AG08395 (cell line): ENCODE measurements around the gene USP25.

ENCODE experiments used
- DNase-seq: peaks from one replicate; pipeline ENCODE4 v3.0.0; 2012; ENCODE audit warnings: mixed read lengths, low spot score

USP25 gene

DNA sequence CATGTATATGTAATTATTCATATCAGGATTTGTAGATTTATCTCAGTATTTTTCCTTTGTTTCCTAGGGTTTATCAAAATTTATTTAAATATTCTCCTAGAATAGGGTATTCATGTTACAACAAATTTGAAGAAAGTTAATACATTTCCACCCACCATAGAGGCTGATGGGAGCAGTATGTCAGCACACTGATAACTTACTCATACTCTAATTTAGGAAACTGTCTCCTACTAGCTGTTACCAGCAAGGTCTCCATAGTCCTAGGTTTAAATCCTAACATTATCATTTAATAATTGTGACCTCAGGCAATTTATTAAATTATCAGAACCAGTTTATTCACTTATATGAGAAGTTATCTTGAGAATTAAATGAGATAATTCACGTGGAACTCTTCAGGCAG is 127.0 kb downstream of the USP25 start:
- DNase-seq: no peak

DNA sequence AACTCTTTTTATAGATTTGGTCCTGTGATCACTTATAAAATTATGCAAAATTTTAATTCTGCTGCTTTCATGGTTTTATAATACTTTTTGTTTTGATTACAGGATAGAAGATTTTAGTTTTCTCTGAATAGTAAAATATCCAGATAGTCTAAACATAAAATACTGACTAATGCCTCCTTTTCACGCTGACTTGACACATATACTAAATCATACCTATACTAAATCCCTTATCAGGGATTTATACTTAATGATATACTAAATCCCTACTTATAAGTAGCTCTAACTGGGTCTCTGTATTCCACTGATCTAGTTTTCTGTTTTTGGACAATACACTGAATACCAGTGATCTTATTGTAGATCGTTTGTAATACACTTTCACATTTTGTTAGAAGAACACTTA is 128.0 kb downstream of the USP25 start:
- DNase-seq: no peak

DNA sequence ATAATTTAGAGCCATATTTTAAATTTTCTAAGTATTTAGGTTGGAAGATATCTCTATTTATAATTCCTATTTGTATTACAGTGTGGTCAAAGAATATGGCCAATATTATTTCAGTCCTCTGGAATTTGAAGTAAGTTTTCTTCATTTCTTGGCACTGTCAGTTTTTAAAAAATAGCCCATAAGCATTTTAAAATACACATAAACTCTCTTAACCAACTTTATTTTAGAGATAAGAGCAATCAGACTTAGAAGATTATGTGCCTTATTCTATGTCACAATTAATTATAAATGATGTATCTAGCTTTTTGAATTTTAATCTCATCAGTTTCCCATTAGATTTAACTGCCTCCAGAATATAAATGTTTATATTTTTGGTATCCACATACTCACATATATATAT is 130.8 kb downstream of the USP25 start:
- no peak for DNase-seq

DNA sequence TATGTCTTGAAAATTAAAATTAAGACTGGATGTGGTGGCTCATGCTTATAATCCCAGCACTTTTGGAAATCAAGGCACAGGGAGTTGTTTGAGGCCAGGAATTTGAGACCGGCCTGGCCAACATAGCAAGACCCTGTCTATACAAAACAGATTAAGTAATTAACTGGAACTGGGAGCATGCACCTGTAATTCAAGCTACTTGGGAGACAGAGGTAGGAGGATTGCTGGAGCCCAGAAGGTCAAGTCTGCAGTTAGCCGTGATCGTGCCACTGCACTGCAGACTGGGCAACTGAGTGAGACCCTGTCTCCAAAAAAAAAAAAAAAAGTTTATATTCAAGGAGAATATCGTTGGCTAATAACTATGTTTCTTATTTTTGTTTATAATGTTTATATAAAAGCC is 139.2 kb downstream of the USP25 start:
- no peak for DNase-seq

GRCh38 chr21:15870819-15871218 is 141.0 kb downstream of the USP25 start:
- DNase-seq: no peak

DNA sequence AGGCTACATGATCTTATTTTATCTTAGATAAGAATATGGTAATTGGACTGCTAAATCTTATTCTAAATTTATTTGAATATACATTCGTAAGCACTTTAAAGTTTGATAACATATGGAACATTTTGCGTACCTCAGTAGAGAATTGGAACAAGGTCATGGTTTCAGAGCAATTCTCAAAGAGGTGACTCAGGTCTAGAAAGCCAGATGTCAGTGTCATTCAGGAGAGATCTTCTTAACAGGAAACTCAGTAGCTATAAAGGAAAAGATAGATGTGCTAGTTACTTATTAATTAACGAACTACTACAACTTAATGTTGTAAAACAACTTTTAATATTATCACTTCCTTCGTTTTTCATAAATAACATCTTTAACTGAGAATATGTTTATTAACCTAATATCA is 142.5 kb downstream of the USP25 start:
- DNase-seq: no peak

DNA sequence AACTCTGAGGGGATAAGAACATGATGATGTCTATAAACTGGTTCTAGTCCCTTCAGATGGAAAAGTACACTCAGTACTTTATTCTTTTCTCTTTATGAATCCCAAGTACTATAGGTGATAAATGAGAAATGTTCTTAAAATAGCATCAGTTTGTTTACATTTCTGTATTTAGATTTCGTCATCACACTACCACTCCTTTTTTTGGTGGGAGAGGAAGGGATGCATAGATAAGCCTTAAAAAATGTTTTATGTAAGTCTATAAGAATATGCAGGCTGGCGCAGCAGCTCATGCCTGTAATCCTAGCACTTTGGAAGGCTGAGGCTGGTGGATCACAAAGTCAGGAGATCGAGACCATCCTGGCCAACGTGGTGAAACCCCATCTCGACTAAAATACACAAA is 144.8 kb downstream of the USP25 start:
- no peak for DNase-seq

DNA sequence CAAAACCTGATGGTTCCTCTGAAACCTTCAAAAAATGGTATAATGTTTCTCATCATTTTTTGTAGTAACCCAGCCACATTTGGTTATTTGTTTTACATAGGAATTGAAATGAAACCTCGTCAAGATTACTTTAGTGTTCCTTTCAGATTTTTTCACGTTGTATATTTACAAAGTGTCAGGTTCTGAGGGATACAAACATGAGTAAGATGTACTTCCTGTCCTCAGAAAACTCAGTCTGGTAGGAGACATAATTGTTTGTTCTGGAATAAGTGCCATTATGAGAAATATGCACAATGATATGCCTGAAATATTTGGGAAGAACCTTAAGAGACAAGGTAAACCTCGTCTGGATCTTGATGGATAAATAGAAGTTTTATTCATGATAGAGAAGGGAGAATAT is 145.5 kb downstream of the USP25 start:
- DNase-seq: no peak

GRCh38 chr21:15893902-15894301 is 164.1 kb downstream of the USP25 start:
- no peak for DNase-seq

DNA sequence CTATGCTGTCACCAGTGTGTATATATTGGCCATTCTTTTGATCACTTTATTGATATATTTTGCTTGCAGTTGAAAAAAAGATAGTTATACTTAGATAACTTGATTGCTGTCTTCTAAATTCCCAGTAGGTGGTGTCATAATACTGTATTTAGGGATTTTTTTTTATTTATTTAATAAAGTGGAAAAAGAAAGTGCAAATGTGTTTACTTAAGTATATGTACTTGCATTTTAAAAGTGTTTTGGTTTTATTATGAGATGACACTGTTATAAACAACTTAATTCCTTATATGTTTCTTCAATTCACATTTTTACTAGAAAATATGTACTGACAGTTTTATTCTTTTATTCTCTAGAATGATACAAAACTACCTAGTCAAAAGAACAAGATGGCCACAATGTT is 164.8 kb downstream of the USP25 start:
- peak; percentile 7 for DNase-seq

DNA sequence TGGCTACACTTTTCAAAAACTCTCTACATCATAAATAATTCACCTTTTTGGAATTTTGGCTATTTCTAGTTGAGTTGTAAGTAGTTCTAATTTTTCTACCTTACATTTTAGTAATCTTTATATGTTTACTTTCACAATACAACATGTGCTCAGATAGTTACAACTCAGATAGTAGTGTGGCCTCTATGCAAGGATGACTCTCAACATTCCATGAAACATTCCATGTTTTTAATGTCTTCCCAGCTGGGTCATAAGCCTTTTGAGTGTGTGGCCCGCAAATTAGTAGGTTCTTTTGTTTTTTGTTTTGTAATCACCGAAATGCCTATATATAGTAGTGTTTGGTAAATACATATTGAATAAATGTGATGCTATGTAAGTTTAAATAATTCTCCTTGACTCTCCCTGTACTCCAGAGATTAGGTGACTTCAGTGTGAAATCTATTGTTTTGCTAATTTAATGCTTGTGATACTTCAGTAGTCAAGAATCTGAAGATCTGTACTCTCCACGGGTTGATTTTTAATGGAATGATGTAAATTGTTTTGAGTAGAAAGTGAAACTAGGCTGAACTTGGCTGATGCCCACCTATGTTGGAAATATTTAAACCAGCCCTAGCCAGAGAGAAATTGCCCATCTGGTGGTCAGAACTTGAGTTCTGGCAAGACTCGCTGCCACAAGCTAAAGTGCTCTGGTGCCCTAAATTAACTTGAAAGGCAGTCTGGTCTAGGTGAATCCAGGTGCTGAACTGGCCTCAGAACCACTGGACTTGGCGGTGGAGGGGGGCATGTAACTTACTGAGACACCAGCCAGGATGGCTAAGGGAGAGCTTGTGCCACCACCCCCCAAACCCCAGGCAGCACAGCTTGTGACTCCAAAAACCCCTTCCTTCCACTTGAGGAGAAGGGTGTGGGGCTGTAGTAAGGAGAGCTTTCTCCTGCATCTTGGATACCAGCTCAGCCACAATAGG is 165.6 kb downstream of the USP25 start:
- DNase-seq: no peak

- no peak for DNase-seq
Measured at GRCh38 chr21:15896501-15896900, 166.7 kb downstream of the USP25 start.

DNA sequence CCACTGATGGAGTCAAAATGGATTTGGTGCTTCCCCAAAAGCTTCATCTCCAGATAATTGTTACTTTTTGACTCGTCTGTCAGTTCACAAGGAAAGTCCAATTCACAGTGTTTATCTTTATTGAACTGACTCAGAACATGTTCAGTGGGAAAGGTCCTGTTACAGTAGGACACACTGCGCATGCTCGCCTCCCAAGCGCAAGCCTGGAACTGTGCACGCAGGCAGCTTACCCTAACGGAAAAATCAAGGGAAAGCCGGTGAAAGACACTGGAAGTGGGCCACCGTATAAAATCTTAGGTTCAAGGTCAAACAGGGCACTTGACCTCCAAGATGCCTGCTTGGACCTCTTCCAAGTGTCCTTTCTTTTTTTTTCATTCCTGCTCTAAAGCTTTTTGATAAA is 174.6 kb downstream of the USP25 start:
- DNase-seq: no peak

DNA sequence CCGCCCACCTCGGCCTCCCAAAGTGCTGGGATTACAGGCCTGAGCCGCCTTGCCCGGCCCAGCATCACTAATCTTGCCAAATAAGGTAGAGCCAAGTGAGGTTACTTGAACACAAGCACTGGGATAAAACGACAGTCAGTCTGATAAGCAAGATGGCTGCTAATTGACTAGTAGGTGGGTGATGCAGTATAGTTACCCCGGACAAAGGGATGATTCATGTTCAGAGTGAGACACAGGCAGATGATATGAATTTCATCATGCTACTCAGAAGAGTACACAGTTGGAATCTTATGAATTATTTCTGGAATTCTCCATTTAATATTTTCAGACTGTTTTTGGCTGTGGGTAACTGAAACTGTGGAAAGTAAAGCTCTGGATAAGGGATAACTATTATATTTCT is 178.4 kb downstream of the USP25 start:
- DNase-seq: no peak

GRCh38 chr21:15928196-15928595 is 198.4 kb downstream of the USP25 start:
- DNase-seq: no peak

DNA sequence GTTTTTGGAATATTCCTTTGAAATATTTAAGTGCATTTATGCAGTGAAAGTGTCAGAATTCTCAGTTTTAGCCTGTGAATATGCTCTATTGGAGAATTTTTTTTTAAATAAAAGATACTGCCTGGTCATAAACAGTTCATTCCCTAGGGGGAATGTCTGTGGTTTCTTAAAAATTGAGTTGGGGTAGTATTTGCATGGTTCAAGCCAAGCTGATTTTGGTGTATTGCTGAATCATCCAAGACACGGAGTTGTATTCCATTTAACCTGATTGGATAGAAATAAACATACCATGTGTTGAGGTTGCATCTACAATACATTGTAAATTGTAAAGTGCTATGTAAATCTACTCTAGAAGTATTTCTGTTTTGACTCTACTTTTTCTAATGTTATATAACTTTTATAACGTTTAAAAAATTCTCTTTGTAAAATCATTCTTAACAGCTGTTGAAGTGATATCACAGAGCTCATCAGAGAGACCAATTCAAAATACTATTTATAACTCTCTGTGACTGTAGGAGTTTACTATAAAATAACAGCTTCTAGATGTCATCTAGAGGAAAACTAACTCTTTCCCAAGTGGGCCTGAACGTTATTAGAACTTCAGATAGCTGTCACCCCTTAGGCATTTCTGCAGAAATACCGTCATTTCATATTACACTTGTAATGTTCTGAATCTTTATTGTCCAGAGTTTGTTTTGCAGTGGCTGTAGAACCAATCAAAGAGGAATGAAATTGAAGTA is 199.1 kb downstream of the USP25 start:
- no peak for DNase-seq

DNA sequence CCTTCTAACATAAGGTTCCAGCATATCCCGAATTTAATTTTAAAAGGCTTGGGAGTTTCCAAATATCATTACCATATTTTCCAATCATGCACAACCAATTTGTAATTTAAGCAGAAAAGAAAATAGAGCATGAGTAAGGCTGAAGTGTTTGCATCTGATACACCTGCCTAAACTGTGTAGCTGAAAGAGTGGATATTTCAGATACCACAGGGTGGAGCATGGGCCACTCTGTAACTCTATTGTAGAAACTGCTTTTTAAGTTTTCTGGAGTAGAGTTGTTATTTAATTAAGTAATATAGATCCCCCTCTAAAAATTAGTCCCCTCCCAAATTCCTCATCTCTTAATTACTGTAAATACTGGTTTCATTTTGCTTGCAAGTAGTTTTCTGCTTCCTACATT is 199.8 kb downstream of the USP25 start:
- no peak for DNase-seq
